ENCODE data around the gene APLN. TPM values are rescaled to one million over a fixed set of nuclear protein-coding genes. Genes with fewer than 3 reads are reported as not detected.

The APLN gene
- total RNA-seq, 1 donor: 0.72 TPM

GRCh38 chrX:129641941-129642340 is 12.8 kb downstream of the APLN start:
- peaks cover 9% of the 10 kb centered on the region for H3K4me1 ChIP-seq (ENCODE audit: insufficient read depth, low read length)
- H2AFZ ChIP-seq (ENCODE audit: low read length): no peak overlapping the region
- no peak overlapping the region for H3K4me3 ChIP-seq (ENCODE audit: insufficient read depth, low read length)
- H3K9me3 ChIP-seq (ENCODE audit: low read depth, low read length): no peaks in the 10 kb centered on the region
- no peak for DNase-seq (ENCODE audit: insufficient read length, low spot score, missing footprints)
- TF ChIP-seq CTCF (IDR thresholded peaks at IDR 0.05; ENCODE audit: extremely low read depth, low read depth, low read length): no peak
- no peaks in the 10 kb centered on the region for H3K36me3 ChIP-seq (ENCODE audit: insufficient read depth, low read length)
- no peaks in the 10 kb centered on the region for H3K79me2 ChIP-seq (ENCODE audit: insufficient read depth, low read length)
- no peak overlapping the region for H3K27ac ChIP-seq (ENCODE audit: low read depth, low read length)
- H3K4me2 ChIP-seq (ENCODE audit: insufficient read depth, low read length): no peak overlapping the region
- H4K20me1 ChIP-seq (ENCODE audit: insufficient read depth, low read length): no peaks in the 10 kb centered on the region
- no peaks in the 10 kb centered on the region for H3K27me3 ChIP-seq (ENCODE audit: insufficient read depth, low read length)

- Histone ChIP-seq H3K36me3 (ENCODE audit: insufficient read depth, low read length) (no peaks in the 10 kb centered on the region), H3K9me3 (ENCODE audit: low read depth, low read length) (no peaks in the 10 kb centered on the region), H3K79me2 (ENCODE audit: insufficient read depth, low read length) (no peaks in the 10 kb centered on the region)
Measured at GRCh38 chrX:129641469-129641868, 13.3 kb downstream of the APLN start.

GRCh38 chrX:129640737-129641136 is 14.0 kb downstream of the APLN start:
- Histone ChIP-seq H3K4me2 (ENCODE audit: insufficient read depth, low read length) (no peak overlapping the region), H3K27me3 (ENCODE audit: insufficient read depth, low read length) (no peaks in the 10 kb centered on the region), H3K4me3 (ENCODE audit: insufficient read depth, low read length) (no peak overlapping the region), H3K27ac (ENCODE audit: low read depth, low read length) (no peak overlapping the region), H3K4me1 (ENCODE audit: insufficient read depth, low read length) (peaks cover 9% of the 10 kb centered on the region), H3K9me3 (ENCODE audit: low read depth, low read length) (no peaks in the 10 kb centered on the region), H4K20me1 (ENCODE audit: insufficient read depth, low read length) (no peaks in the 10 kb centered on the region), H3K36me3 (ENCODE audit: insufficient read depth, low read length) (no peaks in the 10 kb centered on the region), H3K79me2 (ENCODE audit: insufficient read depth, low read length) (no peaks in the 10 kb centered on the region), H2AFZ (ENCODE audit: low read length) (no peak overlapping the region)
- TF ChIP-seq CTCF (IDR thresholded peaks at IDR 0.05; ENCODE audit: extremely low read depth, low read depth, low read length): no peak
- DNase-seq (ENCODE audit: insufficient read length, low spot score, missing footprints): no peak

More at GRCh38 chrX:129641469-129641868, 13.3 kb downstream of the APLN start:
- H3K27me3 ChIP-seq (ENCODE audit: insufficient read depth, low read length): no peaks in the 10 kb centered on the region
- no peak overlapping the region for H3K4me3 ChIP-seq (ENCODE audit: insufficient read depth, low read length)
- no peak overlapping the region for H2AFZ ChIP-seq (ENCODE audit: low read length)
- H3K4me2 ChIP-seq (ENCODE audit: insufficient read depth, low read length): no peak overlapping the region
- DNase-seq (ENCODE audit: insufficient read length, low spot score, missing footprints): no peak
- H4K20me1 ChIP-seq (ENCODE audit: insufficient read depth, low read length): no peaks in the 10 kb centered on the region
- TF ChIP-seq CTCF (IDR thresholded peaks at IDR 0.05; ENCODE audit: extremely low read depth, low read depth, low read length): no peak
- peaks cover 9% of the 10 kb centered on the region for H3K4me1 ChIP-seq (ENCODE audit: insufficient read depth, low read length)
- no peak overlapping the region for H3K27ac ChIP-seq (ENCODE audit: low read depth, low read length)

GRCh38 chrX:129638917-129639316 is 15.8 kb downstream of the APLN start:
- Histone ChIP-seq H3K27ac (ENCODE audit: low read depth, low read length) (no peak overlapping the region), H3K79me2 (ENCODE audit: insufficient read depth, low read length) (no peaks in the 10 kb centered on the region), H3K4me2 (ENCODE audit: insufficient read depth, low read length) (no peak overlapping the region), H3K27me3 (ENCODE audit: insufficient read depth, low read length) (no peaks in the 10 kb centered on the region), H3K4me3 (ENCODE audit: insufficient read depth, low read length) (no peak overlapping the region), H2AFZ (ENCODE audit: low read length) (no peak overlapping the region), H3K4me1 (ENCODE audit: insufficient read depth, low read length) (peaks cover 9% of the 10 kb centered on the region), H3K9me3 (ENCODE audit: low read depth, low read length) (no peaks in the 10 kb centered on the region), H3K36me3 (ENCODE audit: insufficient read depth, low read length) (no peaks in the 10 kb centered on the region), H4K20me1 (ENCODE audit: insufficient read depth, low read length) (no peaks in the 10 kb centered on the region)
- no peak for DNase-seq (ENCODE audit: insufficient read length, low spot score, missing footprints)
- TF ChIP-seq CTCF (IDR thresholded peaks at IDR 0.05; ENCODE audit: extremely low read depth, low read depth, low read length): no peak
